ENCODE data around the gene BICRA.
"Not testable (repeated sequence)": the region's sequence is repeated elsewhere in the genome, so short reads cannot be mapped to it uniquely, and the experiment has no call there.

The BICRA gene

DNA sequence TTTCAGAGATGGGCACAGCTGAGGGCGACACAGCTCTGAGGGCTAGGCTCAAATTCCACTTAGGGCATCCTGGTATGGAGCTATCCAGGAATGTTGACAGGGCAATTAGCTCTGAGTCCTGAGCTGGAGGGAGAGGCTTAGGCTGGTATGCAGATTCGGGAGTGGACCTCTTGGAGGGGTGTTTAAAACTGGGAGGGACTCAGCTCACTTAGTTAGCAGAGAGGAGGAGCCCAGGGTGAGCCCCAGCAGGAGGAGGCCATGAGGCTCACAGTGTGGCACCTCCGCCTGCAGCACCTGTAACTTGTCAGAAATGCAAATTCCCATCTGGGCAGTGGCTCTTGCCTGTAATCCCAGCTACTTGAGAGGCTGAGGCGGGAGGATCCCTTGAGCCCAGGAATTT, 126.2 kb downstream of the BICRA start:
- TF ChIP-seq, protein P1, sequence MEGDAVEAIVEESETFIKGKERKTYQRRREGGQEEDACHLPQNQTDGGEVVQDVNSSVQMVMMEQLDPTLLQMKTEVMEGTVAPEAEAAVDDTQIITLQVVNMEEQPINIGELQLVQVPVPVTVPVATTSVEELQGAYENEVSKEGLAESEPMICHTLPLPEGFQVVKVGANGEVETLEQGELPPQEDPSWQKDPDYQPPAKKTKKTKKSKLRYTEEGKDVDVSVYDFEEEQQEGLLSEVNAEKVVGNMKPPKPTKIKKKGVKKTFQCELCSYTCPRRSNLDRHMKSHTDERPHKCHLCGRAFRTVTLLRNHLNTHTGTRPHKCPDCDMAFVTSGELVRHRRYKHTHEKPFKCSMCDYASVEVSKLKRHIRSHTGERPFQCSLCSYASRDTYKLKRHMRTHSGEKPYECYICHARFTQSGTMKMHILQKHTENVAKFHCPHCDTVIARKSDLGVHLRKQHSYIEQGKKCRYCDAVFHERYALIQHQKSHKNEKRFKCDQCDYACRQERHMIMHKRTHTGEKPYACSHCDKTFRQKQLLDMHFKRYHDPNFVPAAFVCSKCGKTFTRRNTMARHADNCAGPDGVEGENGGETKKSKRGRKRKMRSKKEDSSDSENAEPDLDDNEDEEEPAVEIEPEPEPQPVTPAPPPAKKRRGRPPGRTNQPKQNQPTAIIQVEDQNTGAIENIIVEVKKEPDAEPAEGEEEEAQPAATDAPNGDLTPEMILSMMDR (IDR thresholded peaks at IDR 0.05; ENCODE audit: low read length, missing control alignments) = no peak
- DNase-seq (ENCODE audit: low read depth) = no peak
- no peak overlapping the region for H3K4me3 ChIP-seq (replicated peaks; ENCODE audit: low read depth, low read length)

DNA sequence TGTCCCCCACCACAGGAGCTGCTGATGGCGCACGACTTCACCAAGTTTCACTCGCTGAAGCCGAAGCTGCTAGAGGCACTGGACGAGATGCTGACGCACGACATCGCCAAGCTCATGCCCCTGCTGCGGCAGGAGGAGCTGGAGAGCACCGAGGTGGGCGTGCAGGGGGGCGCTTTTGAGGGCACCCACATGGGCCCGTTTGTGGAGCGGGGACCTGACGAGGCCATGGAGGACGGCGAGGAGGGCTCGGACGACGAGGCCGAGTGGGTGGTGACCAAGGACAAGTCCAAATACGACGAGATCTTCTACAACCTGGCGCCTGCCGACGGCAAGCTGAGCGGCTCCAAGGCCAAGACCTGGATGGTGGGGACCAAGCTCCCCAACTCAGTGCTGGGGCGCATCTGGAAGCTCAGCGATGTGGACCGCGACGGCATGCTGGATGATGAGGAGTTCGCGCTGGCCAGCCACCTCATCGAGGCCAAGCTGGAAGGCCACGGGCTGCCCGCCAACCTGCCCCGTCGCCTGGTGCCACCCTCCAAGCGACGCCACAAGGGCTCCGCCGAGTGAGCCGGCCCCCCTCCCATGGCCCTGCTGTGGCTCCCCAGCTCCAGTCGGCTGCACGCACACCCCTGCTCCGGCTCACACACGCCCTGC, 132.1 kb downstream of the BICRA start:
- DNase-seq (ENCODE audit: low read depth) = no peak
- TF ChIP-seq, protein P1 (IDR thresholded peaks at IDR 0.05; ENCODE audit: low read length, missing control alignments) = no peak
- H3K4me3 ChIP-seq (replicated peaks; ENCODE audit: low read depth, low read length) = no peak overlapping the region

DNA sequence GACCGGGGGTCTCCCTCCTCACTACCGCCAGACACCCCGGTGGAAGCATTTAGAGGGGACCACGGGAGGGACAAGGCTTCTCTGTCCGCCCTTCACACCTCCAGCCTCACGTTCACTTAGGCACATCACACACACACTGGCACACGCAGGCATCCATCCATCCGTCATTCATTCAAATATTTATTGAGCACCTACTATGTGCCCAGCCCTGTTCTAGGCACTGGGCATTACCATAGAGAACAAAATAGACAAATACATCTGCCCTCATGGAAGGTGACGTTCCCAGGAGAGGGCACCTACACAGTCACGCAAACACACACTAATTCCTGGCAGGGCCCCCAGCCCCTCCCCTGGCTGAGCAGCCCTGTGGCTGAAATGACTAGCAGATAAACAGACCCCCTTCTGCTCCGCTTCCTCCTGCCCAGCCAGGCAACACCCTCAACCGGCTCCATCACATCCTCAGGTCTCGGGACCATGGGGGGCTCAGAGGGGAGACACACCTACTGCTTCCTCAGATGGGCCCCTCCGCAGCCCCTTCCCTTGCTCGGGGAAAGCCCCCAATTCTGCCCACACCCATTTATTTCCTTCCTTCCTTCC, 132.7 kb downstream of the BICRA start:
- H3K4me3 ChIP-seq (replicated peaks; ENCODE audit: low read depth, low read length) = no peak overlapping the region
- TF ChIP-seq, protein P1 (IDR thresholded peaks at IDR 0.05; ENCODE audit: low read length, missing control alignments) = no peak
- no peak for DNase-seq (ENCODE audit: low read depth)

DNA sequence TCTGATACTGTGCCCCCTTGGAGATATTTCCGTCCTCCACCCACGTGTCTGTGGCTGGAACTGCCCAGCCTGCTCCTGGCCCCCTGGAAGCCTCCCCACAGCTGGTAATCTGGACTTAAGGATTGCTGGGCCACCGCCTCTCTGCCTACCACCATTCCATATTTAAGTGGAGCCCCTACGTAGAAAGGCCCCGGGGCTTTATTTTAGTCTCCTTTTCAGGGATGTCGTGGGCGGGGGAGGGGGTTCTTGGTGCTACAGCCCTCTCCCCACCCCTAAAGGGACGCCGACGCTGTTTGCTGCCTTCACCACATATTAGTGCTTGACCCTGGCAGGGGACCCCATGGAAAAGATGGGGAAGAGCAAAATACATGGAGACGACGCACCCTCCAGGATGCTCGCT, 133.7 kb downstream of the BICRA start:
- no peak for DNase-seq (ENCODE audit: low read depth)
- TF ChIP-seq, protein P1 (IDR thresholded peaks at IDR 0.05; ENCODE audit: low read length, missing control alignments) = no peak
- peak overlapping the region; percentile 22 for H3K4me3 ChIP-seq (replicated peaks; ENCODE audit: low read depth, low read length)

DNA sequence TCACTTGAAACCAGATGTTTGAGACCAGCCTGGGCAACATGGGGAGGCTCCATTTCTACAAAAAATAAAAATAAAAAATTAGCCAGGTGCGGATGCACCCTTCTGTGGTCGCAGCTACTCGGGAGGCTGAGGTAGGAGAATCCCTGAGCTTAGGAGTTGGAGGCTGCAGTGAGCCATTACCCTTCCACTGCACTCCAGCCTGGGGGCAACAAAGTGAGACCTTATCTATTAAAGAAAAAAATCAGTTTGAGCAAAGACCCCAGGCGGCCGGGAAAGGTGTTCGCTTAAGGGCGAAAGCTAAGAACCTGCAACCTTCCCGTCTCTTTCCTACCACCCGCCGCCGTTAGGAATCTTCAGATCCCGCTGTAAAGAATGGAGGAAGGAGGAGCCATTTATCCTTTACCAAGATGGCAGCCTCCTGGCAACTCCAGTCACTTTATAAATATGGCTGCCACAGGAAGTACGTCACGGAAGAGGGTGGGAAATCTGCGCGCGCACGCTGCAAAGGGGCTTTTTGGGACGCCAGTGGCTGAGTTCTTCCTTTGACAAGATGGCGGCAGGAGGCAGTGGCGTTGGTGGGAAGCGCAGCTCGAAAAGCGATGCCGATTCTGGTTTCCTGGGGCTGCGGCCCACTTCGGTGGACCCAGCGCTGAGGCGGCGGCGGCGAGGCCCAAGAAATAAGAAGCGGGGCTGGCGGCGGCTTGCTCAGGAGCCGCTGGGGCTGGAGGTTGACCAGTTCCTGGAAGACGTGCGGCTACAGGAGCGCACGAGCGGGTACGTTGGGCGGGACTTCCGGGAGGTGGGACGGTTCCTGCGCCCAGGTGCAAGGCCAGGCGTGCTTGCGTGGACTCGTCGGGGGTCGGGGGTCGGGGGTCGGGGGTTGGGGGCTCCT, 136.3 kb downstream of the BICRA start, which contains the start of gene NOP53:
Gene NOP53, plus strand, starts transcription at position 537 of the 892 bp plus-strand sequence. Its CDS starts 14 bp downstream, at position 551.
- TF ChIP-seq, protein P1 (IDR thresholded peaks at IDR 0.05; ENCODE audit: low read length, missing control alignments) = no peak
- peak; percentile 98 for DNase-seq (ENCODE audit: low read depth)
- peak within 1 kb of the TSS; percentile 83 for H3K4me3 ChIP-seq (replicated peaks; ENCODE audit: low read depth, low read length)

DNA sequence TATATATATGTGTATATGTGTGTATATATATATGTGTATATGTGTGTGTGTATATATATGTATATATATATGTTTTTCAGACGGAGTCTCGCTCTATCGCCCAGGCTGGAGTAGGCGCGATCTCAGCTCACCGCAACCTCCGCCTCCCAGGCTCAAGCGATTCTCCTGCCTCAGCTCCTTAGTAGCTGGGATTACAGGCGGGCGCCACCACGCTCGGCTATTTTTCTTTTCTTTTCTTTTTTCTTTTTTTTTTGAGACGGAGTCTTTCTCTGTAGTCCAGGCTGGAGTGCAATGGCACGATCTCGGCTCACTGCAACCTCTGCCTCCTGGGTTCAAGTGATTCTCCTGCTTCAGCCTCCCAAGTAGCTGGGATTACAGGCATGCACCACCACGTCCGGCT, 137.2 kb downstream of the BICRA start:
- peak overlapping the region; percentile 83 for H3K4me3 ChIP-seq (replicated peaks; ENCODE audit: low read depth, low read length)
- not testable (repeated sequence) for DNase-seq (ENCODE audit: low read depth)

DNA sequence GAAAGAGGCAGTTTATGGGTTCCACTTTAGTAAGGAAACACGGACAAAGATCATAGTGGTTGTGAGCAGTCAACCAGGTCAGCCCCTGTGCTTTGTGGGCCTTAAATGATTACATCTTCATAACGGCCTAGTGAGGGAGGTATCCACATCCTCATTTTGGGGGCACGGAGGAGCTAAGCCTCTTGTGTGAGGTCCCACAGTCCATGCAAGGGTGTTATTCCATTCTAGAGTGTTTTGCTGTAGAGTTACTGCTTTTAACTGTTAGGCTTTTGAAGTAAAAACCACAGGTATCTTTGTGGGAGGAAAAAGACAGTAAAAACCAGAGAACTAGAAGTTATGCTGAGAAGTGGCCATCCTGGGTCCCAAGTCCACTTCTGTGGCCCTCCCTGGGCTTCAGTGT, 140.4 kb downstream of the BICRA start:
- no peak overlapping the region for H3K4me3 ChIP-seq (replicated peaks; ENCODE audit: low read depth, low read length)
- TF ChIP-seq, protein P1 (IDR thresholded peaks at IDR 0.05; ENCODE audit: low read length, missing control alignments) = no peak
- DNase-seq (ENCODE audit: low read depth) = no peak
